ENCODE results near the gene BEND6.

DNA sequence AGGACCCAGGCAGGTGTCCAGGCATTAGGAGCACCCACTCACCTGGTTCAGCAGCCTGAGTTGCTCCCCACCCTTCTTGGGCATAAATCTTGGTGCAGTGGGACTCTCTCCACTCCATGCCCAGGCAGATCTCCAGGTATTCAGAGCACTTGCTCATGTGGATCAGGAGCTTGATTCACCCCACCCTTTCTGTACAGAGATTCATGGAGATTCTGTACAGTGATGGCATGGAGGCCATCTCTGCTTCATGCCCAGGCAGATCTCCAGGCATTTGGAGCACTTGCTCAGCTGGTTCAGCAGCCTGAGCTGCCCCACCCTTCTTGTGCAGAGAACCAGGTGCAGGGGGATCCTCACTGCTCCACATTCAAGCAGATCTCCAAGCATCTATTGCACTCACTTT is 44.1 kb downstream of the BEND6 start:
- TF ChIP-seq GATA3 (IDR thresholded peaks at IDR 0.05; ENCODE audit: low read depth, low read length) = no peak
- no peak for TF ChIP-seq GATA2 (IDR thresholded peaks at IDR 0.05; ENCODE audit: low read depth, low read length)
